GM18951 (cell line): ENCODE data around the gene ACAD8.
"Not testable (repeated sequence)": the region's sequence is repeated elsewhere in the genome, so short reads cannot be mapped to it uniquely, and the experiment has no call there.

Experiments
- POLR2A ChIP-seq: IDR thresholded peaks from 4 replicates; pipeline ENCODE4 v1.6.1; 2011; ENCODE audit warnings: mild to moderate bottlenecking; ENCODE audit not compliant: insufficient read length, insufficient read depth; ENCODE audit errors: extremely low read depth
- in situ Hi-C: fragments of 300-500 bp; cut with MboI; formaldehyde crosslinking; loops from one replicate; pipeline ENCODE4 v1.12.0; 2022; ENCODE audit warnings: low sequenced_read_pairs, mixed read lengths, inconsistent platforms; ENCODE audit not compliant: unreplicated experiment

The ACAD8 gene

GRCh38 chr11:134266841-134267251 is 13.5 kb downstream of the ACAD8 start:
- in situ Hi-C loops, result no loop called here
- TF ChIP-seq POLR2A, result no peak

DNA sequence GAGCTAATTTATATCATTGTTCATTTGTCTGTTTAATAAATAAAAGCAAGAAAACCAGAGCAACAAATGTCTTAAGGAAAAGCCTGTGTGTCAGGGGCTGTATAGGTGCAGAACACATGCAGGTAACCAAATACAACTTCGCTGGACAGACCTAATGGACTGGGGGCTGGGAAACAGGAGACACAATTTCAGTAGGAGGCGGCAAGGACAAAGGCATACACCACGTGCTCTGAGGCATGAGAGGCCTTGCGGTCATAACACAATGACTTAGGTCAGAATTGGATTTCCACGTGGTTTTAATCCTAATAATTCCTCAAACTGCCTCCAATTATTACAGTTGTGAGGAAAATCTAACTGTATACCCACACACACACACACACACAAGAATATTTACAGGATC is 14.1 kb downstream of the ACAD8 start:
- in situ Hi-C loops, result no loop called here
- no peak for TF ChIP-seq POLR2A

GRCh38 chr11:134267966-134268365 is 14.6 kb downstream of the ACAD8 start:
- in situ Hi-C loops, result no loop called here
- TF ChIP-seq POLR2A, result no peak

DNA sequence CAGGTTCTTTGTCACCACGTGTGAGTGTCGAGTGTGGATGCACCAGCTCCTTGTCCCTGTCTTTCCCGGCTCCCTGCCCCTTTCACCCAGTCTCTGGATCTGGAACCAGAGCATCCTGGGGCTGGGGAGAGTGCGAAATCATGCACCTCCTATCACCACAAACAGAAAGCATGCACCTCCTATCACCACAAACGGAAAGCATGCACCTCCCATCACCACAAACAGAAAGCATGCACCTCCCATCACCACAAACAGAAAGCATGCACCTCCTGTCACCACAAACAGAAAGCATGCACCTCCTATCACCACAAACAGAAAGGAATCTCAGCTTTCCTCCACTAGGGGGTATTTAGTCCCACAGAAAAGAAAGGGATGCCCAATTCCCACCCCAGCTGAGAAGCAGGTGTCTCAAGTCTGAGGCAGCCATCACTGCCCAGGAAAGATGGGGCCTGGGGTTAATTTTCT is 16.9 kb downstream of the ACAD8 start:
- TF ChIP-seq POLR2A, result no peak
- in situ Hi-C loops, result no loop called here

DNA sequence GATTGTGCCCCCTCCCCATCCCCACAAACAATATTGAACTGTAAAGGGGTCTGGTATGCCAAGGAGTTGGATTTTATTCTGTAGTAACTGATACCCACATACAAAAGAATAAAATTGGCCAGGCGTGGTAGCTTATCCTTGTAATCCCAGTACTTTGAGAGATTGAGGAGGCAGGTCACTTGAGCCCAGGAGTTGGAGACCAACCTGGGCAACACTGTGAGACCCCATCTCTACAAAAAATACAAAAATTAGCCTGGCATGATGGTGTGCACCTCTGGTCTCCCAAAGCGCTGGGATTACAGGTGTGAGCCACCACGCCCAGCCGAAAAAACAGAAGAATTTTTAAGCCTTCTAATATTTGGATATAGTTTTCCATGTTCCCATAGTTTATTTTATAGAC is 18.6 kb downstream of the ACAD8 start:
- TF ChIP-seq POLR2A, result no peak
- in situ Hi-C loops, result no loop called here

DNA sequence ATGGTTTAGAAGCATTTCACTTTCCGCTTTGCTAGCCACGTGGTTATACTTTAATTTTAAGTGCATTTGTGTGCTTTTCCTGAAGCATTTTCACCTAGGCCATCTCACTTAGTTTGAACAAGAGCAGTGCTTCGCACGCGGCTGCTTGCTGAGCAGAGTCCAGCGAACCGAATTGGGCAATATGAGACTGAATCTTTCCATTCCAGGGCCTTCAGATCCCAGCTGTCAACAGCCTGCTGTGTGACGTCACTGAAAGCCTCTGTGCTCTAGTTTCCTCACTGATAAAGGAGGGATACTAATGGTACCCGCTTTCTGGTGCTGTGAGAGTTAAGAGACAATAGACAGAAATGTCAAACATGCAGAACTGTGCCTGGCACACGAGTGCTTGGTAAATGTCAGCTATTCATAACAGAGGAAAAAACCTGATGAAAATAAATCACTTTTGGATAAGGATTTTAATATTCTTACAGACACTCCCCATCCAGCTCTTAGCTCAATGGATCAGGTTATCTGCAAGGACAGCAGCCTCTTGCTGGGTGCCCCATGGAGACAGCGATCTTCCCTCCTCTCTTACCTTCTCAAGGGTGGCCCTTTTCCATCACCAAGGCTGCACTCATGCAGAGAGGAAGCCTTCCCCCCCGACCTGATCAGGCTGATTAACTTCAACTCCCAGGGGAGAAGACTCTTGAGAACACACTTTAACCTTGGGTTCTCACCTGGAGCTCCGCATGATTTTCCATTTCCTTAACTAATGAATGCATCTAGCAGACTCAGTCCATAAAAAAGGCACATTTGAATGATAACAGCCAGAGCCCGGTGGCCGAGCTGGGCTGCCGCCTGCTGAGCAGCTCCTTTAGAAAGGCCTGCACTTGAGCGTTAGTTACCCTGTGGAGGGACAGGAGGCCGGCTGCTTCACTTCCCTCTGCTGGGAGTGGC is 19.3 kb downstream of the ACAD8 start:
- in situ Hi-C loops, result no loop called here

DNA sequence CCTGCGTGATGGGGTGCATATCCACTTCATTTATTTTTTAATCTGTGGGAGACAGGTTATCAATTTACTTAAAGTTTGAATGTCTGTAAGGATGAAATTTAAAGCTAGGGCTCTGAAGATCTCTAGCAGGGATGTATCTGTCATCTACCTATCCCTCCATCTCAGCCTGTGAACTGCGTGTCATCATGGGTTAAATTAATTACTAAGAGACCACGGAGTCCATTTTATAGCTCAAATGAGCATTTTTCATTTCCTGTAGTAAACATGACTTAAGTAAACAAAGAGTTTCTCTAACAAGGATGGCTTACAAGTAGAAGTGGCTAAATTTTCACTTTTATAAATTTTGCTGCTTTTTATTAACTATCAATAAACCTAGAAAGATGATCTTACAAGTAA is 19.9 kb downstream of the ACAD8 start:
- in situ Hi-C loops, result no loop called here
- no peak for TF ChIP-seq POLR2A

More for the DNA sequence above, 19.3 kb downstream of the ACAD8 start:
- no peak for TF ChIP-seq POLR2A

DNA sequence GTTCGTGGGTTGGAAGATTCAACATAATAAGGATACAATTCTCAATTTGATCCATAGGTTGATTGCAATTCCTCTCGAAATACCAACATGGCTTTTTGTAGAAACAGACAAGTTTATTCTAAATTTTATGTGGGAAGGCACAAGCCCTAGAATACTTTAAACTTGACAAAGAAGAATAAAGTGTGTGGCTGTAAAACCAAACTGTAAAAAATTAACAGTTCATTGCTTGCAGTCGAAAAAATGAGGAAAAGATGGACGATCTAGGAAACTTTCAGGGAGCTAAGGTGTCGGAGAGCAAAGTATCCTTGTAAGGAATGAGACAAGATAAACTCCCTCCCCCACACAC is 21.8 kb downstream of the ACAD8 start:
- TF ChIP-seq POLR2A, result no peak
- in situ Hi-C loops, result no loop called here

GRCh38 chr11:134275534-134276395 is 22.4 kb downstream of the ACAD8 start, which contains the start of gene GLB1L3:
GLB1L3 (plus strand) TSS chr11:134276379; CDS start chr11:134276741, 362 bp downstream.
- TF ChIP-seq POLR2A, result no peak
- in situ Hi-C loops, result no loop called here

GRCh38 chr11:134276396-134277182 is 23.2 kb downstream of the ACAD8 start:
- in situ Hi-C loops, result no loop called here
- no peak for TF ChIP-seq POLR2A

- no peak for TF ChIP-seq POLR2A
- in situ Hi-C loops, result no loop called here
Observed at GRCh38 chr11:134277183-134278001, 24.0 kb downstream of the ACAD8 start.

DNA sequence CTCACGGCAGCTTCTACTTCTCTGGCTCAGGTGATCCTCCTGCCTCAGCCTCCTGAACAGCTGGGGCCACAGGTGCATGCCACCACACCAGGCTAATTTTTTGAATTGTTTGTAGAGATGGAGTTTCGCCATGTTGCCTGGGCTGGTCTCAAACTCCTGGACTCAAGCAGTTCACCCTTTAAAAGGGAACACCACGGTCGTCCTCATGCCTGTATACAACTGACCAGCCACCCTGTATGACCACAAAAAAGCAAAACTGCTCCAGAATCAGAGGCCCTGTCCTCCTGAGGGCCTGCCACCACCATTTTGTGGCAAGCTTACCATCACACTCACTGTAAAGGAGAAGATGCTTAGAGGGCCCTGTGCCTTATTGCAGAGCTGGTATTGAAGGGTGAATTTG is 25.0 kb downstream of the ACAD8 start:
- in situ Hi-C loops, result no loop called here

GRCh38 chr11:134281635-134282034 is 28.3 kb downstream of the ACAD8 start:
- in situ Hi-C loops, result not testable (repeated sequence)

More for the DNA sequence above, 25.0 kb downstream of the ACAD8 start:
- no peak for TF ChIP-seq POLR2A
